NCI-H1417 treated with DMSO at 0.1 percent for 48 hours (cell line): ENCODE results near the gene ZBTB20.

Experiments
- DNase-seq: peaks from one replicate; lab custom pipeline; 2025; lab: John Stamatoyannopoulos, UW

The ZBTB20 gene

GRCh38 chr3:114762144-114762543 lies 384.9 kb downstream of the ZBTB20 start:
- no peak for DNase-seq

- no peak for DNase-seq
Observed at GRCh38 chr3:114760679-114761078, 386.4 kb downstream of the ZBTB20 start.

DNA sequence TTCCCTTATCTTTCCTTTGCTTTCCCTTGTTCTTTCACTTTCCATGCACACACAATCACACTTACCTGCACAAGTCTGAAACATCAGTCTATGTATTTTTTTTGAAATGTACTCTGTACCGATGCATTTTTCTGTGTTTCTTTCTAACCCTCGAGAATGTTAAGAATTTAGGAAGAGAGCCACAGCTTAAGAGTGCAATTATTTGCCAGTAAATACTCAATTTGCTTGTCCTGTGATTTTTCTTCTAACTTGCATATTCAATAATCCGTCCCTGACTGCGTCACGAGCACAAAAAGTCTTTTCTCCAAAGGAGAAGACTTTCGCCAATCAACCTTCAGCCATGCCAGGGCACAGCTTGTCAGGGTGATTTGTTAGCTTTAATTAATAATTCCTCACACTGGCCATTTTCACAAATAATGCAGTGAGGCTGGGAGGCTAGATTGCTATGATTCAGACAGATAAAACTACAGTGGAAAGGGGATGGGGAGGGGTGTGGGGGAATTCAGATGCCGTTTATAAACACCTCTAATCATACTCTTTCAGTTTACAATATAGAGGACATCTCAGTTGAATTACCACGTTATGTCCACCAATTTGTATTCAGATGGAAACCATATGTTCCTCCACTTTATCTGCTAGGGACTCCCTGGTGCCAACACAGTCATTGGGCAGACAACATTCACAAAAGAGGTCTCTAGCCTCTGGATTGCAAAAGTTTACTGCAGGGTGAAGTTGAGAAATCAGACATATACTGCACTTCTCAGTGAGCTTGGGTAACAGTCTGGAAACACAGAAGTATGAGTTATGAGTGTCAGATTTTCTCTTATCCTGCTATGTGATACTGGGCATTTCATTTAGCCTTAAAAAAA lies 388.0 kb downstream of the ZBTB20 start:
- DNase-seq: no peak

DNA sequence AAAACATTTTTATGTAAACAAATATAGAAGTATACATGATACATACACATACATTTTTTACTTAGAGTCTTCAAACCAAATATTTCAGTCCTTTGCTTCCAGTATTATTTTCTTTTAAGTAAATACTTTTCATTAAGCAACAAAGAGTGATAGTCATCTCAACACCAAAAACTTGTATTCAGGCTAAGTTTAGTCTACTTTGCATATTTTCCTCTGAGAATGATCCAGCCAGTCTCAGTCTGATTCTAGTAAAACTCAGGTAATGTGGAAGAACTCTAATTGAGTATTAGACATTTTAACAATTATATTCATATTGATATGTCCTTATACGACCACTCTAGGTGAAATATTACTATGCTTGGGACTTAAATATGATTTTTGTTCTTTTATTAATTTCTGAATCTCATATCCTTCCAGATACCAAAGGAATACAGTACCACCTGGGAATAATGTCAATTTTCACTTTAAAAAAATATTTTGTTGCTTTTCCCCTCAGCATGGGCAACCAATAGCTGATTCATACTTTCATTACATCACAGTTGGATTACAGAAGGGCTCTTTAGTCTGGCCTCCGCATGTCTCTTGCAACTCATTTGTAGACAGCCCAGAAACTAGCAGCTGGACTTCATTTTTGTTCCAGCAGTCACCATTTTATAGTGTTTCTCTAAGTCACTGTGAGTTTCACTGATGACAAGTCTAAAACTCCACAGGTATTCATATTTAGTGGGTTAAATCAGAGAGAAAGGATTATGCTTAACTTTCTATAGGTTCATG lies 390.4 kb downstream of the ZBTB20 start:
- no peak for DNase-seq

- DNase-seq: no peak
Observed at GRCh38 chr3:114746502-114746901, 400.6 kb downstream of the ZBTB20 start.

- no peak for DNase-seq
Observed at GRCh38 chr3:114745322-114746240, 401.5 kb downstream of the ZBTB20 start.

- no peak for DNase-seq
Observed at GRCh38 chr3:114743746-114744485, 403.2 kb downstream of the ZBTB20 start.

- DNase-seq: no peak
Observed at GRCh38 chr3:114741066-114741465, 406.0 kb downstream of the ZBTB20 start.

DNA sequence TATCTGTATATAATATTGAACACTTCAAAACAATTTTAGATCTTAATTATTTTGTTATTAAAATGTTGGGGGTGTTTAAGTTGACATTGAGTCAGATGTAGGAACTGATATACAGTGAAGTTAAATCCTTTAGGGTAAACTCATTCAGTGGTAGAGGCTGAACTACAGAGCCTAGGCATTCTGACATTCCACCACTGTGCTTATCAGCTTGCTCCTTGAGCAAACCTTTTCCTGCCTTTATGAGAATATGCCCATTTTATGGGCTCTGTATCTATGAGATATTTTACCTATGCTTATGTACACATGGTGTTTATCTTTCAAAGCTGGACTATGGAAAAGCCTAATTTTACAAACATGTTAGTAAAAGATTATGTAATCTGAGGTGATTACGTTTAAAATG lies 407.5 kb downstream of the ZBTB20 start:
- no peak for DNase-seq

GRCh38 chr3:114732353-114732752 lies 414.7 kb downstream of the ZBTB20 start:
- DNase-seq: no peak

- DNase-seq: no peak
Observed at GRCh38 chr3:114730397-114730796, 416.7 kb downstream of the ZBTB20 start.

GRCh38 chr3:114727373-114727772 lies 419.7 kb downstream of the ZBTB20 start:
- no peak for DNase-seq

GRCh38 chr3:114725966-114726365 lies 421.1 kb downstream of the ZBTB20 start:
- no peak for DNase-seq

- no peak for DNase-seq
Observed at GRCh38 chr3:114722530-114722929, 424.6 kb downstream of the ZBTB20 start.

GRCh38 chr3:114721864-114722263 lies 425.2 kb downstream of the ZBTB20 start:
- DNase-seq: no peak

- DNase-seq: no peak
Observed at GRCh38 chr3:114721209-114721608, 425.9 kb downstream of the ZBTB20 start.

GRCh38 chr3:114718898-114719210 lies 428.2 kb downstream of the ZBTB20 start:
- no peak for DNase-seq

DNA sequence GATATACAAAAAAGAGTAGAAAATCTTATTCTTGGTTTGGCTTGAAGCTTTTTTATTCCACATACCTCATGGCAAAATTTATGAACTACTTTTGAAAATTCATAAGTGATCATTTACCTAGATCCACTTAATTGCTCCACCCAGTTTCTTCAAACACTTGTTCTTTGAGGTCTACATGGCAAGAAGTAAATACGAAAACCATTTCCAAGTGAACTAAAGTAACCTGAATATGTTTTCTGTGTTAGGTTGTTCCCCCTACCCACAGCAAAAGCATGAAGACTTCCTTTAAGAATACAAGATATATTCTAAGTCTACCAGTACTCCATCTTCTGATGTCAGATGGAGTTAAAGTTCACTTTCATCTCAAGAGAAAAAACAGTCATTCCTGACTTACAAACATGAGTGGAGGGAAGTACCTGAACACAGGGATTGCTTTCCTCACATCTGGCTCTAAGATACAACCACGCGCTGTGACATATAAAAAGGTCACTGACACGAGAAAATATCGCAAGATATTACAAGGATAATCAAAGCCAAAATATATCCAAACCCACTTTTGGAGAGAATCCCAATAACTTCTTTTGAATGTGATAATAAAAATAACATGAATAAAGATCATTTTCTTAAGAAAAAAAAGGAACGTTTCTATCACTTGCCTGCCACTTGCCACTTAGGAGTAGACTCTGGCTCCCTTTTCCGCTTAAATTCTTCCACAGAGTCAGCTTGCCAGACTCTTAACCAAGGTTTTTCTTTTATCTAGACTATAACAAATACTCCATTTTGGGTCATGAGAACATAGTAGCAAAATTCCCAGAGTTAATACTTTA lies 428.8 kb downstream of the ZBTB20 start:
- DNase-seq: no peak

- DNase-seq: no peak
Observed at GRCh38 chr3:114716916-114717315, 430.2 kb downstream of the ZBTB20 start.

- no peak for DNase-seq
Observed at GRCh38 chr3:114716126-114716525, 431.0 kb downstream of the ZBTB20 start.
